GM12878 (cell line): ENCODE results near the gene EFHD2. TPM values are rescaled to one million over a fixed set of nuclear protein-coding genes. Genes with fewer than 3 reads are reported as not detected.

ENCODE experiments used
- BACH1 ChIP-seq: fragments of 450-650 bp; IDR thresholded peaks from 2 replicates; pipeline ENCODE4 v1.6.1; 2017; ENCODE audit warnings: mild to moderate bottlenecking, borderline replicate concordance
- CHD4 ChIP-seq: fragments of 200-600 bp; sonication (generic); IDR thresholded peaks from 2 replicates; pipeline ENCODE4 v1.6.1; 2016; ENCODE audit warnings: mild to moderate bottlenecking
- ESRRA ChIP-seq: IDR thresholded peaks from 2 replicates; pipeline ENCODE4 v1.6.1; 2012; ENCODE audit warnings: mild to moderate bottlenecking, low read length, improper control_type of control experiment
- IRF4 ChIP-seq: IDR thresholded peaks from 2 replicates; pipeline ENCODE4 v1.6.1; 2011; ENCODE audit warnings: low read depth, low read length
- MXI1 ChIP-seq: fragments of 150-350 bp; IDR thresholded peaks from 2 replicates; pipeline ENCODE4 v1.6.1; 2011; ENCODE audit warnings: low read depth, mild to moderate bottlenecking, inconsistent platforms, low read length, improper control_type of control experiment
- NR2F1 ChIP-seq: fragments of 450-650 bp; conservative IDR thresholded peaks from 2 replicates; pipeline ENCODE4 v1.6.1; 2017; ENCODE audit warnings: mild to moderate bottlenecking
- POLR2AphosphoS2 ChIP-seq: IDR thresholded peaks from 2 replicates; pipeline ENCODE4 v1.6.1; 2011; ENCODE audit warnings: low read depth, mild to moderate bottlenecking, low read length, improper control_type of control experiment, moderate library complexity
- POU2F2 ChIP-seq: IDR thresholded peaks from 3 replicates; pipeline ENCODE4 v1.6.1; 2011; ENCODE audit warnings: low read depth, mild to moderate bottlenecking, low read length, borderline replicate concordance
- RFX5 ChIP-seq: IDR thresholded peaks from 2 replicates; pipeline ENCODE4 v1.6.1; 2011; ENCODE audit warnings: low read depth, low read length, improper control_type of control experiment
- SIN3A ChIP-seq: IDR thresholded peaks from 2 replicates; pipeline ENCODE4 v1.6.1; 2012; ENCODE audit warnings: low read depth, low read length, improper control_type of control experiment
- SMAD1 ChIP-seq: fragments of 450-650 bp; IDR thresholded peaks from 2 replicates; pipeline ENCODE4 v1.6.1; 2018; ENCODE audit warnings: mild to moderate bottlenecking, low read depth; ENCODE audit not compliant: partially characterized antibody
- TAF1 ChIP-seq: IDR thresholded peaks from 2 replicates; pipeline ENCODE4 v1.6.1; 2011; ENCODE audit warnings: mild to moderate bottlenecking, low read depth, low read length, borderline replicate concordance
- ZNF274 ChIP-seq: IDR thresholded peaks from one replicate; pipeline ENCODE4 v1.8.0; 2011; ENCODE audit not compliant: insufficient read length, insufficient read depth
- polyA plus RNA-seq, 11 experiments: library from polyadenylated mRNA; depleted of rRNA in 4 of 11; unstranded in 6 of 11; stranded (reverse) in 5 of 11; fragments of >200 nt; fragmentation: Nextera tagmentation in 4 of 11; fragmentation: Illumina TruSeq in 1 of 11; extraction: Ambion mirVana in 4 of 11; extraction: Trizol in 1 of 11; gene quantifications; 1 replicate in 1 of 11; 2 replicates in 10 of 11; pipeline versions ENCODE4 v1.2.1 to v1.2.3, GENCODE V29; 2011 to 2016; ENCODE audit warnings: inconsistent platforms in 2 of 11, missing spikeins in 2 of 11, low read depth in 1 of 11
- total RNA-seq, 4 experiments: library from RNA; depleted of rRNA in 3 of 4; stranded (reverse); fragments of >200 nt in 3 of 4; fragmentation: Illumina TruSeq in 1 of 4; extraction: Trizol in 1 of 4; gene quantifications; 2 replicates each; pipeline versions ENCODE4 v1.2.1 to v1.2.3, GENCODE V29; 2013 to 2021
- TF ChIP-seq, protein P1 (sequence below): IDR thresholded peaks from 2 replicates; pipeline ENCODE4 v1.6.1; 2011; ENCODE audit warnings: low read depth, low read length, improper control_type of control experiment, borderline replicate concordance
- TF ChIP-seq, protein P2 (sequence below): IDR thresholded peaks from 2 replicates; pipeline ENCODE4 v1.6.1; 2012; ENCODE audit warnings: low read depth, low read length, improper control_type of control experiment
- TF ChIP-seq, protein P3 (sequence below): IDR thresholded peaks from 2 replicates; pipeline ENCODE4 v1.6.1; 2011; ENCODE audit warnings: low read depth, mild to moderate bottlenecking, low read length, moderate library complexity, borderline replicate concordance; ENCODE audit errors: extremely low read depth
- TF ChIP-seq, protein P4 (sequence below): fragments of 450-650 bp; IDR thresholded peaks from 2 replicates; pipeline ENCODE4 v1.6.1; 2017; ENCODE audit warnings: mild to moderate bottlenecking, low read depth, inconsistent platforms; ENCODE audit not compliant: poor library complexity, severe bottlenecking
- TF ChIP-seq, protein P5 (sequence below): fragments of 450-650 bp; formaldehyde crosslinking; IDR thresholded peaks from 2 replicates; pipeline ENCODE4 v1.4.0; 2020; ENCODE audit warnings: mild to moderate bottlenecking, moderate library complexity
- TF ChIP-seq, protein P6 (sequence below): fragments of 450-650 bp; formaldehyde crosslinking; IDR thresholded peaks from 2 replicates; pipeline ENCODE4 v1.4.0; 2022; ENCODE audit warnings: mild to moderate bottlenecking, moderate library complexity

The EFHD2 gene
- total and polyA plus RNA-seq, 10 of the 15 experiments (the other 5 are each of a cell fraction or from before 2014, with no cell fraction given) = 4.0 to 114 (median 66.1) TPM

DNA sequence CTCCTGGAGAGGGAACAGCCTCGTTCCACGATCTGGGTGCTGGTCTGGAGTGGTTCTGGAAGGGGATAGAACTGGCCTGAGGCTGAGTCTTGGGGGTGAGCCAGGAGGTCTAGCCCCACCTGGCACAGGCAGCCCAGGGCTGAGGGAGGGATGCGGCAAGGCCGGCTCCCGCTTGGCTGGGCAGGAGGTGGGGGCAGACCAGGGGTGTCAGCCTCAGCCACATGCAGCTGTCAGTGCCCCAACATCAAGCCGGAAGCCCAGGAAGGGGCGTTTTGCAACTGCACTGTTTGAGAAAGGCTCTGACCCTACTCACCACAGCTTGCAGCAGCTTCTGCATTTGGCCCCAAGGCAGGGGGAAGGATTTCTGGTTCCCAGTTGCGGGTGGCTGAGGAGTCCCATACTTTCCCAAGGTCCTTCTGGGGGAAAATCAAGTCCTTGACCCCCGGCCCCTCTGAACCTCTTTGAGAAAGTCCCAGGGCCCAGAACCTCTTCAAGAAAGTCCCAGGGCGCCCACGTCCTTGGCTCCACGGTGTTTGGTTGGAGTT is 2.0 kb downstream of the EFHD2 start (continued):
- TF ChIP-seq, protein P1, sequence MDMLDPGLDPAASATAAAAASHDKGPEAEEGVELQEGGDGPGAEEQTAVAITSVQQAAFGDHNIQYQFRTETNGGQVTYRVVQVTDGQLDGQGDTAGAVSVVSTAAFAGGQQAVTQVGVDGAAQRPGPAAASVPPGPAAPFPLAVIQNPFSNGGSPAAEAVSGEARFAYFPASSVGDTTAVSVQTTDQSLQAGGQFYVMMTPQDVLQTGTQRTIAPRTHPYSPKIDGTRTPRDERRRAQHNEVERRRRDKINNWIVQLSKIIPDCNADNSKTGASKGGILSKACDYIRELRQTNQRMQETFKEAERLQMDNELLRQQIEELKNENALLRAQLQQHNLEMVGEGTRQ = no peak
- TF ChIP-seq NR2F1 (peak; percentile 74), POU2F2 (no peak), CHD4 (no peak), IRF4 (no peak), POLR2AphosphoS2 (no peak), BACH1 (no peak), ESRRA (no peak), SMAD1 (no peak), TAF1 (no peak), ZNF274 (no peak), SIN3A (no peak), RFX5 (no peak), MXI1 (peak; percentile 85)
- TF ChIP-seq, protein P2, sequence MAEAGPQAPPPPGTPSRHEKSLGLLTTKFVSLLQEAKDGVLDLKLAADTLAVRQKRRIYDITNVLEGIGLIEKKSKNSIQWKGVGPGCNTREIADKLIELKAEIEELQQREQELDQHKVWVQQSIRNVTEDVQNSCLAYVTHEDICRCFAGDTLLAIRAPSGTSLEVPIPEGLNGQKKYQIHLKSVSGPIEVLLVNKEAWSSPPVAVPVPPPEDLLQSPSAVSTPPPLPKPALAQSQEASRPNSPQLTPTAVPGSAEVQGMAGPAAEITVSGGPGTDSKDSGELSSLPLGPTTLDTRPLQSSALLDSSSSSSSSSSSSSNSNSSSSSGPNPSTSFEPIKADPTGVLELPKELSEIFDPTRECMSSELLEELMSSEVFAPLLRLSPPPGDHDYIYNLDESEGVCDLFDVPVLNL = no peak
- TF ChIP-seq, protein P3, sequence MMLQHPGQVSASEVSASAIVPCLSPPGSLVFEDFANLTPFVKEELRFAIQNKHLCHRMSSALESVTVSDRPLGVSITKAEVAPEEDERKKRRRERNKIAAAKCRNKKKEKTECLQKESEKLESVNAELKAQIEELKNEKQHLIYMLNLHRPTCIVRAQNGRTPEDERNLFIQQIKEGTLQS = no peak
- TF ChIP-seq, protein P4, sequence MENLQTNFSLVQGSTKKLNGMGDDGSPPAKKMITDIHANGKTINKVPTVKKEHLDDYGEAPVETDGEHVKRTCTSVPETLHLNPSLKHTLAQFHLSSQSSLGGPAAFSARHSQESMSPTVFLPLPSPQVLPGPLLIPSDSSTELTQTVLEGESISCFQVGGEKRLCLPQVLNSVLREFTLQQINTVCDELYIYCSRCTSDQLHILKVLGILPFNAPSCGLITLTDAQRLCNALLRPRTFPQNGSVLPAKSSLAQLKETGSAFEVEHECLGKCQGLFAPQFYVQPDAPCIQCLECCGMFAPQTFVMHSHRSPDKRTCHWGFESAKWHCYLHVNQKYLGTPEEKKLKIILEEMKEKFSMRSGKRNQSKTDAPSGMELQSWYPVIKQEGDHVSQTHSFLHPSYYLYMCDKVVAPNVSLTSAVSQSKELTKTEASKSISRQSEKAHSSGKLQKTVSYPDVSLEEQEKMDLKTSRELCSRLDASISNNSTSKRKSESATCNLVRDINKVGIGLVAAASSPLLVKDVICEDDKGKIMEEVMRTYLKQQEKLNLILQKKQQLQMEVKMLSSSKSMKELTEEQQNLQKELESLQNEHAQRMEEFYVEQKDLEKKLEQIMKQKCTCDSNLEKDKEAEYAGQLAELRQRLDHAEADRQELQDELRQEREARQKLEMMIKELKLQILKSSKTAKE = no peak
- TF ChIP-seq, protein P5, sequence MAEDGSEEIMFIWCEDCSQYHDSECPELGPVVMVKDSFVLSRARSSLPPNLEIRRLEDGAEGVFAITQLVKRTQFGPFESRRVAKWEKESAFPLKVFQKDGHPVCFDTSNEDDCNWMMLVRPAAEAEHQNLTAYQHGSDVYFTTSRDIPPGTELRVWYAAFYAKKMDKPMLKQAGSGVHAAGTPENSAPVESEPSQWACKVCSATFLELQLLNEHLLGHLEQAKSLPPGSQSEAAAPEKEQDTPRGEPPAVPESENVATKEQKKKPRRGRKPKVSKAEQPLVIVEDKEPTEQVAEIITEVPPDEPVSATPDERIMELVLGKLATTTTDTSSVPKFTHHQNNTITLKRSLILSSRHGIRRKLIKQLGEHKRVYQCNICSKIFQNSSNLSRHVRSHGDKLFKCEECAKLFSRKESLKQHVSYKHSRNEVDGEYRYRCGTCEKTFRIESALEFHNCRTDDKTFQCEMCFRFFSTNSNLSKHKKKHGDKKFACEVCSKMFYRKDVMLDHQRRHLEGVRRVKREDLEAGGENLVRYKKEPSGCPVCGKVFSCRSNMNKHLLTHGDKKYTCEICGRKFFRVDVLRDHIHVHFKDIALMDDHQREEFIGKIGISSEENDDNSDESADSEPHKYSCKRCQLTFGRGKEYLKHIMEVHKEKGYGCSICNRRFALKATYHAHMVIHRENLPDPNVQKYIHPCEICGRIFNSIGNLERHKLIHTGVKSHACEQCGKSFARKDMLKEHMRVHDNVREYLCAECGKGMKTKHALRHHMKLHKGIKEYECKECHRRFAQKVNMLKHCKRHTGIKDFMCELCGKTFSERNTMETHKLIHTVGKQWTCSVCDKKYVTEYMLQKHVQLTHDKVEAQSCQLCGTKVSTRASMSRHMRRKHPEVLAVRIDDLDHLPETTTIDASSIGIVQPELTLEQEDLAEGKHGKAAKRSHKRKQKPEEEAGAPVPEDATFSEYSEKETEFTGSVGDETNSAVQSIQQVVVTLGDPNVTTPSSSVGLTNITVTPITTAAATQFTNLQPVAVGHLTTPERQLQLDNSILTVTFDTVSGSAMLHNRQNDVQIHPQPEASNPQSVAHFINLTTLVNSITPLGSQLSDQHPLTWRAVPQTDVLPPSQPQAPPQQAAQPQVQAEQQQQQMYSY = no peak
- TF ChIP-seq, protein P6, sequence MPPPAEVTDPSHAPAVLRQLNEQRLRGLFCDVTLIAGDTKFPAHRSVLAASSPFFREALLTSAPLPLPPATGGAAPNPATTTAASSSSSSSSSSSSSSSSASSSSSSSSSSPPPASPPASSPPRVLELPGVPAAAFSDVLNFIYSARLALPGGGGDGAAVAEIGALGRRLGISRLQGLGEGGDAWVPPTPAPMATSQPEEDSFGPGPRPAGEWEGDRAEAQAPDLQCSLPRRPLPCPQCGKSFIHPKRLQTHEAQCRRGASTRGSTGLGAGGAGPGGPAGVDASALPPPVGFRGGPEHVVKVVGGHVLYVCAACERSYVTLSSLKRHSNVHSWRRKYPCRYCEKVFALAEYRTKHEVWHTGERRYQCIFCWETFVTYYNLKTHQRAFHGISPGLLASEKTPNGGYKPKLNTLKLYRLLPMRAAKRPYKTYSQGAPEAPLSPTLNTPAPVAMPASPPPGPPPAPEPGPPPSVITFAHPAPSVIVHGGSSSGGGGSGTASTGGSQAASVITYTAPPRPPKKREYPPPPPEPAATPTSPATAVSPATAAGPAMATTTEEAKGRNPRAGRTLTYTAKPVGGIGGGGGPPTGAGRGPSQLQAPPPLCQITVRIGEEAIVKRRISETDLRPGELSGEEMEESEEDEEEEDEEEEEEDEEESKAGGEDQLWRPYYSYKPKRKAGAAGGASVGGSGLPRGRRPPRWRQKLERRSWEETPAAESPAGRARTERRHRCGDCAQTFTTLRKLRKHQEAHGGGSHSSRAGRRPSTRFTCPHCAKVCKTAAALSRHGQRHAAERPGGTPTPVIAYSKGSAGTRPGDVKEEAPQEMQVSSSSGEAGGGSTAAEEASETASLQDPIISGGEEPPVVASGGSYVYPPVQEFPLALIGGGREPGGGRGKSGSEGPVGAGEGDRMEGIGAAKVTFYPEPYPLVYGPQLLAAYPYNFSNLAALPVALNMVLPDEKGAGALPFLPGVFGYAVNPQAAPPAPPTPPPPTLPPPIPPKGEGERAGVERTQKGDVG (CRISPR knock-in tag) = no peak
